ENCODE data around the gene MAPK6.

- TF ChIP-seq POLR2A (IDR thresholded peaks at IDR 0.05): no peak
- no peak for TF ChIP-seq CTCF (IDR thresholded peaks at IDR 0.05)
These were observed 49.1 kb downstream of the MAPK6 start for GRCh38 chr15:52068004-52068615.

Measured in breast epithelium (tissue), 3 donors.